LoVo (cell line): ENCODE results near the gene AOC1.
"Not testable (repeated sequence)": the region's sequence is repeated elsewhere in the genome, so short reads cannot be mapped to it uniquely, and the experiment has no call there.

Source experiments
- DNase-seq: peaks from one replicate; pipeline ENCODE4 v3.0.0-alpha.2; 2016; ENCODE audit warnings: low spot score

The AOC1 gene

GRCh38 chr7:150852371-150852905 lies at the start of gene AOC1:
Gene AOC1, plus strand, starts transcription at chr7:150852517. Its CDS starts 3,954 bp downstream, at chr7:150856471.
- peak; percentile 55 for DNase-seq

GRCh38 chr7:150803161-150803860 lies 49.0 kb upstream of the AOC1 start:
- no peak for DNase-seq

GRCh38 chr7:150804802-150805201 lies 47.5 kb upstream of the AOC1 start:
- DNase-seq, result no peak

GRCh38 chr7:150805864-150806263 lies 46.5 kb upstream of the AOC1 start:
- DNase-seq, result no peak

- DNase-seq, result no peak
Observed at GRCh38 chr7:150806454-150806853, 45.9 kb upstream of the AOC1 start.

- no peak for DNase-seq
Observed at GRCh38 chr7:150806863-150807262, 45.5 kb upstream of the AOC1 start.

GRCh38 chr7:150807616-150808438 lies 44.5 kb upstream of the AOC1 start:
- DNase-seq, result not testable (repeated sequence)

- no peak for DNase-seq
Observed at GRCh38 chr7:150814328-150815001, 37.9 kb upstream of the AOC1 start.

- no peak for DNase-seq
Observed at GRCh38 chr7:150818971-150819370, 33.3 kb upstream of the AOC1 start.

- no peak for DNase-seq
Observed at GRCh38 chr7:150820148-150820547, 32.2 kb upstream of the AOC1 start.

- DNase-seq, result no peak
Observed at GRCh38 chr7:150820578-150821198, 31.6 kb upstream of the AOC1 start.

GRCh38 chr7:150823043-150823442 lies 29.3 kb upstream of the AOC1 start:
- DNase-seq, result no peak

GRCh38 chr7:150823484-150824126 lies 28.7 kb upstream of the AOC1 start:
- no peak for DNase-seq

- no peak for DNase-seq
Observed at GRCh38 chr7:150824379-150825177, 27.7 kb upstream of the AOC1 start.

GRCh38 chr7:150826061-150826849 lies 26.1 kb upstream of the AOC1 start:
- DNase-seq, result peak; percentile 60

- no peak for DNase-seq
Observed at GRCh38 chr7:150828384-150828783, 23.9 kb upstream of the AOC1 start.

- DNase-seq, result no peak
Observed at GRCh38 chr7:150829426-150829825, 22.9 kb upstream of the AOC1 start.

GRCh38 chr7:150830937-150831336 lies 21.4 kb upstream of the AOC1 start:
- peak; percentile 69 for DNase-seq

- DNase-seq, result no peak
Observed at GRCh38 chr7:150831851-150832250, 20.5 kb upstream of the AOC1 start.

GRCh38 chr7:150835019-150835418 lies 17.3 kb upstream of the AOC1 start:
- no peak for DNase-seq
